GM18526 (cell line): ENCODE measurements around the gene HTD2.

Experiments used
- POLR2A ChIP-seq: IDR thresholded peaks from 3 replicates; pipeline ENCODE4 v1.6.1; 2011; ENCODE audit not compliant: insufficient read length; ENCODE audit errors: extremely low read depth

HTD2 gene

DNA sequence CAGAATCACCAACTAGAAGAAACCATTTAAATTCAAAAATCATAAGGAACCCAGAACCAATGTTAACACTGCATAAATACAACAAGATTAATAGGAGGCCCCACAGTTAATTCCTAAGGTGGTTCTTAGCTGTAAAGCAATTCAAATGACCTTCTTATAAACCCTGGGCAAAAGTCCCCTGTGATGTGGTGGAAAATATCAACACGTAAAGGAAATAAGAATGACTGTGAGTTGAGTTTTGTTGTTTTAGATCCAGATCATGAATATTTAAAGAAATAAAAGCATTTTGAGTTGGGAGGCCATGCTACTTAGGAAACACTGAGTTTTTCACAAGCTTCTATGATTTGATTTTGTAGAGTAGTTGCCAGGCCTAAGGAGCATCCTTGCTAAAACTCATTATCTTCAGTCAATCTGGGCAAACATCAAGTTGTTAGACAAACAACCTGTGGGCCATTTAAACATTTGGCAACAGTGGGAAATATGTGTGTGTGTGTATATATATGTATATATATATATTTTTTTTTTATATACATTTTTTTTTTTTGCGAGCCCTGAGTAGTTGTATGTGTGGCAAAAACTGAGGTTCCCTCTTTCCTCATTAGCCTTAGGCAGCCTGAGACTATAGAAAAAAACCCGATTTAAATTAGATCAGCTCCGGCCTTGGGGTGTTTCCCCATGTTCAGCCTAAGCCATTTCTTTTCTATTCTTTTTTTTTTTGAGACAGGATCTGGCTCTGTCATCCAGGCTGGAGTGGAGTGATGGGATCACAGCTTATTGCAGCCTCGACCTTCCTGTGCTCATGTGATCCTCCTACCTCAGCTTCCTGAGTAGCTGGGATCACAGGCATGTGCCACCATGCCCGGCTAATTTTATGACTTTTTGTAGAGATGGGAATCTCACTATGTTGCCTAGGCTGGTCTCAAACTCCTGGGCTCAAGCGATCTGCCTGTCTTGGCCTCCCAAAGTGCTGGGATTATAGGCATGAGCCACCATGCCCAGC lies 18.4 kb downstream of the HTD2 start:
- no peak for TF ChIP-seq POLR2A

DNA sequence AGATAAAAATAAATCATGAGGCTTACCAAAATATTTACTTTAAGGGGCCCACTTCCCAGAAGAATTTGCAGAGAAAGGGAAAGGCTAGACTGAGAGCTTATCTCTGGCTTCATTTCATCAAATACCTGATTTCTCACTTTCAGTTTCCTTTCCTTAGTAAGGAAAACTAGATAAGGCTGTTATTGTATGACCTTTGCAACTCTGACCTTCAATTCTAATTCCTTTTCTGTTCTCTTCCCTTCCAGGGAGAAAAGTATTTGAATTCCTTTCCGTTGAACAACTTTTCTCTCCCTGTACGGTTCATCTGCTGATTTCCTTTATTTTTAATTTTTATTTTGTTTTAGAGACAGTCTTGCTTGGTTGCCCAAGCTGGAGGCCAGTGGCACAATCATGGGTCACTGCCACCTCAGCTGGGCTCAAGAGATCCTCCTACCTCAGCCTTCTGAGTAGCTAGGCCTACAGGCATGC lies 19.2 kb downstream of the HTD2 start:
- TF ChIP-seq POLR2A: no peak

DNA sequence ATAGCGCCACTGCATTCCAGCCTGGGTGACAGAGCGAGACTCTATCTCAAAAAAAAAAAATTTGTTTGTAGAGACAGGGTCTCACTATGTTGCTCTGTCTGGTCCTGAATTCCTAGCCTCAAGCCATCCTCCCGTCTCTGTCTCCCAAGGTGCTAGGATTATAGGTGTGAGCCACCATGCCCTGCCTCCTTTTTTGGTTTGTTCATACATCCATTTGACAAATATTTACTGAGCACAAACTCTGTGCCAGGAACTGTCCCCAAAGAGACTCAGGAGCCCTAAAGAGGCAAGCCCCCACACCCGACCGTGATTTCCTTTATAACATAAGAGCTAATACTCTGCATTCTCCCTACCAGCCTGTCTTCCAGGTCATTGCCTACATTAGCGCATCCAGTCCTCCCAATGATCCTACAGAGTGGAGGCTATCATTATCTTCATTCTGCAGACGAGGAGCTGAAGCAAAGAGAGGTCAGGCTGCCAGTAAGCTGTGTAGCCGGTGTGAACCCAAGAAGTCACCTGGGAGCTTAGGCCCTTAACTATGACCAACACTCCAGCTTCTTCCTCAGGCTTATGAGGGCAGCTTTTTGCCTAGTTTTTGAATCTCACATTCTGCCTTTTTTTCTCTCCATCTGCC lies 20.1 kb downstream of the HTD2 start:
- no peak for TF ChIP-seq POLR2A

DNA sequence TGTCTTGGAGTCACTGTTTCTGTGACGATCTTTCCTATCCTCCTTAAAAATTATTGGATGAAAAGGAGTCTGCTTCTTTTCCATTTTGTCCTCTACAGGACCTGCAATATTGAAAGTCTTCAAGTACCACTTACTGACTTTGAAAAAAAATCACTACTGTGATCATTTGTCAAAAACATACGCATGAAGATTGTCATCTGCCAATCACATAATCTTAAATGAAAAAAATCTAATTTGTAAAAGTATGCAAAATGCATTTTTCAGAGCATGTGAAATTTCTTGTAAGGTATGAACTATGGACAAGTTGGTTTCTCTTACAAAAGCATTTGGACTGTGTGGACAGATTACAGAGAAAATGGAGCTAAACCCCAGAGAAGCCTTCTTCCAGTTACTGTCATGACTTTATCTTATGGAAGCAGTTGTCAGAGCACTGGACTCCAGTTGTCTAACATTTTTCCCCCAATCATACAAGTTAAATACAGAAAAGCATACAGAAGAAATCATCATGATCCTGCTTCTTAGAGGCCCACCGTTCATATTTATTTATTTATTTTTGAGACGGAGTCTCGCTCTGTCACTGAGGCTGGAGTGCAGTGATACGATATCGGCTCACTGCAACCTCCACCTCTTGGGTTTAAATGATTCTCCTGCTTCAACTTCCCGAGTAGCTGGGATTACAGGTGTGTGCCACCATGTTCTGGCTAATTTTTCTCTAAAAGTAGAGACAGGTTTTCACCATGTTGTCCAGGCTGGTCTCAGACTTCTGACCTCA lies 23.0 kb downstream of the HTD2 start:
- TF ChIP-seq POLR2A: no peak

DNA sequence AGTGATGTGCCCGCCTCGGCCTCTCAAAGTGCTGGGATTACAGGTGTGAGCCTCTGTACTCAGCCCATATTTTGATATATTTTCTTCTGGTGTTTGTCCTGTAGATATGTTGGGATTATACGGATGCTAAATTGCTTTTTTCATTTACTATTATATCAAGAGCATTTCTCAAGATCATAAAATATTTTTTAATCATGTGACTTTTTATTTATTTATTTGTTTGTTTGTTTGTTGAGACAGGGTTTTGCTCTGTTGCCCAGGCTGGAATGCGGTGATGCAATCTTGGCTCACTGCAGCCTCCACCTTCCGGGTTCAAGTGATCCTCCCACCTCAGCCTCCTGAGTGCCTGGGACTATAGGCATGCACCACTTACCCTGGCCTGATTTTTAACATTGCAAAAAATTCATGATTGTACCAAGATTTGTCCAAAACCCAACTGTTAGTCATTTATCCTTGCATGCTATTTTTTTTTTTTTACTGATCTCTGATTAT lies 23.6 kb downstream of the HTD2 start:
- no peak for TF ChIP-seq POLR2A

DNA sequence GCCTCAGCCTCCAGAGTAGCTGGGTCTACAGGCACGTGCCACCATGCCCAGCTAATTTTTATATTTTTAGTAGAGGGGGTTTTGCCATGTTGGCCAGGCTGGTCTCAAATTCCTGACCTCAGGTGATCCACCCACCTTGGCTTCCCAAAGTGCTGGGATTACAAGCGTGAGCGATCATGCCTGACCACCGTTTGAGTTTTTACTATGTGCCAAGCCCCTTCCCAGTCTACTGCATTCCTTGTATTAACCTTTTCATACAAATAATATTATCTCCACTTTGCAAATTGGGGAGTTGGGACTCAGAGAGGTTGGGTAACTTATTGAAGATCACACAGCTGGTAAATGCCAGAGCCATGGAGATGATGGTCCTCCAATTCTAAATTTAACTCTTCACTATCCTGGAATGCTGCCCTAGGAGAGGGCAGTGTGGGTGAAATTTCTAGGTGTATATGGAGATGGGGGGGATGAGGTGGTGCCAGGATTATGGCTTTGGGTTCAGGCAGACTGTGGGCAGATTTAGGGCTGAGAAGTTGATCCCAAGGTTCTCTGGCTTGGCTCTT lies 25.4 kb downstream of the HTD2 start:
- no peak for TF ChIP-seq POLR2A

DNA sequence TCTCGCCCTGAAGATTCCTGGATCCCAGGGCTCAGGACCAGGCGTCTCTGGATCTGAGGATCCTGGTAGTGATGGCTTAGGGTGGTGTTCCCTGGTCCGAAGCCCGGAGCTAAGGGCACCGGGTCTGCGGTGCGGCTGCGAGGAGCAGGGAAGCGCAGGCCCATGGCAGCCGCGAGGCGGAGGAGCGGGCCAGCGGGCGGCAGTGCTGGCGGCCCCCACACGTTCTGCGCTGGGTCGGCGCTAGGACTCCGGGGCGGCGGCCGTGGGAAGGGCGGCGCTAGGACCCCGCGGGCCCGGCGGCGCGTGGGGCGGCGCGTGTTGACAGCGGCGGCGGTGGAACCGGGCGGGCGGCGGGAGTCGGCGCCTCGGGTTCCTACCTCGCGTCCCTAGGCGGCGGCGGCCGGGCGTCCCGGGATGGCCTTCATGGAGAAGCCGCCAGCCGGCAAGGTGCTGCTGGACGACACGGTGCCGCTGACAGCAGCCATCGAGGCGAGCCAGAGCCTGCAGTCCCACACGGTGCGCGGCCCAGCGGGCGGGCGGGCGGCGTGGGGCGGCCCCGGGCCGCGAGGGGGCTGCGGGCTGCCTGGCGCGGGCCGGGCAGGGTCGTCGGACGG lies 26.4 kb downstream of the HTD2 start, which contains the start of gene PXK:
PXK (plus strand) TSS at position 318 of the 614 bp plus-strand sequence; CDS start at position 415, 97 bp downstream.
- peak; percentile 23 for TF ChIP-seq POLR2A

DNA sequence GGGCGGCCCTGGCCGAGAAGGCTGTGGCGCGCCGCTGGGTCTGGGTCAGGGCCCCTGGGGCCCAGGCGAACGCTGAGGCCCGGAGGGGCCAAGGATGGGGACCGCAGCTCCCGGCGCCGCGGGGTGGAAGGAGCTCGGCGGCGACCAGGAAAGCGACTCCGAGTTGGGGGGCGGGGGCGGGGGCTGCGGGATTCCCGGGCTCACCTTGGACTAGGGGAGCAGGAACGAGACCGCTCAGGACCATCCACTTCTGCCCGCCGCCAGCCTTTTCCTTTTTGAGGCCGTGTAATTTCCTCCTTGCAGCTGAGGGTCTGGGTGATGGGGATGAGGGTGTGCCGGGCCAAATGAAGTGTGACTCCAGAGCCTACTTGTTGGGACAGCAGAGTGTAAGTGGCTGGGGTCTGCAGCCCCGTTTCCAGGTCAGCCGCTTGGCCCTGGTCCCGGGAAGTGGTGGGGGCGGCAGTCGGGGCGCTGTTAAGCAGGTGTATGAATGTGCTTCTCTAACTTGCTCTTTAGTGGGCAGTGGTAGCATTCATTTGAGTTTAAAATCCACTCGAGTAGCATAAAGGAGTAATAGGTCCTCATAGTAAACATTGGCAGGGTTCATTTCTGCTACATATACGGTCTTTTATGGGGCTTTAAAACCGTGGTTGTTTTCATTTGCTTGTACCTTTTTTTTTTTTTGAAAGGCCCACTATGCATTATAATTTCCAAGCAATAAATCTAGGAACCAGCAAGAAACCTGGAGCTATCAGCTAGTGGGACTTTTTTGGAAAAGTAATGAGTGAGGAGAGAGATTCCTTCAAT lies 27.1 kb downstream of the HTD2 start:
- no peak for TF ChIP-seq POLR2A

DNA sequence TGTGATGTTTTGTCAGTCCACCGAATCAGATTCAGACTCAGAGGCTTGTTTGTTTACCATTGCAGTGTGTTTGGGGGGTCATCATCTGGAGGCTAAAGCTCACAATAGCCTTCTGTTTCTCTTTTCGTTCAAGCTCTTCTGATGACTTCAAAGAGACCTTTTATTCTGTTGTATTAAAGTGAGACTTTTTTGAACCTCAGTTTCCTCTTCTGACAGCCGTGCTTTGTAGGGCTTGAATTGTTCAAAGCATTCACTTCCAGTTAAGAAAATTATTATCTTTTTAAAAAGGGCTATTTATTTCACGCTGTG lies 27.6 kb downstream of the HTD2 start:
- TF ChIP-seq POLR2A: no peak

DNA sequence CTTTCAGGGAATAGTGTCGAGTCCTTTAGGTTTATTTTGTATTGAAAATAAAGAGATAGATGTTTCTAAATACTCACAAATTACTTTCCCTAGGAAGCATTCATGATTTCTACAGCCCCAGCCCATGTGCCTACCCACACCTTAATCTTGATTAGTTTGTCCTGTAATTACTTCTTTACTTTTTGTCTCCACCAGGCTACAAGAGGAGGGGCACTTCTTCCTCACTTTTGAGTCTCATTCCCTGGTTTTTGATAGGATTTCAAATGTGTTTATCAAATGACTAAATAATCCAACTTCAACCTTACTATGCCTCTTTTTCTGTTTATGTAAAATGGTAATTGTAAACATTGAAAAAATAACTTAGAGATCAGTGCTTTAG lies 28.2 kb downstream of the HTD2 start:
- no peak for TF ChIP-seq POLR2A

DNA sequence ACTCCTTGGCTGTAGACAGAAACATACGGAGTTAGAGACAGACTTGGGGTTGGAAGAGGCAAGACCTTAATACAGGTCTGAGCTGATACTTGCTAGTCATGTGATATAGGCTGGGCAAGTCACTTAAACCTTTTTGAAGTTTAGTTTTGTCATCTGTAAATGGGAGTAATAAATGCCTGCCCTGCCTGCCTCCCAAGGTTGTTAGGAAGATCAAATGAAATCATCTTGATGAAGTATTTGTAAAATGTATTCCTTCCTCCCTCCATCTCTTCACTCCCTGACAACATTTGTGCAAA lies 29.3 kb downstream of the HTD2 start:
- no peak for TF ChIP-seq POLR2A

DNA sequence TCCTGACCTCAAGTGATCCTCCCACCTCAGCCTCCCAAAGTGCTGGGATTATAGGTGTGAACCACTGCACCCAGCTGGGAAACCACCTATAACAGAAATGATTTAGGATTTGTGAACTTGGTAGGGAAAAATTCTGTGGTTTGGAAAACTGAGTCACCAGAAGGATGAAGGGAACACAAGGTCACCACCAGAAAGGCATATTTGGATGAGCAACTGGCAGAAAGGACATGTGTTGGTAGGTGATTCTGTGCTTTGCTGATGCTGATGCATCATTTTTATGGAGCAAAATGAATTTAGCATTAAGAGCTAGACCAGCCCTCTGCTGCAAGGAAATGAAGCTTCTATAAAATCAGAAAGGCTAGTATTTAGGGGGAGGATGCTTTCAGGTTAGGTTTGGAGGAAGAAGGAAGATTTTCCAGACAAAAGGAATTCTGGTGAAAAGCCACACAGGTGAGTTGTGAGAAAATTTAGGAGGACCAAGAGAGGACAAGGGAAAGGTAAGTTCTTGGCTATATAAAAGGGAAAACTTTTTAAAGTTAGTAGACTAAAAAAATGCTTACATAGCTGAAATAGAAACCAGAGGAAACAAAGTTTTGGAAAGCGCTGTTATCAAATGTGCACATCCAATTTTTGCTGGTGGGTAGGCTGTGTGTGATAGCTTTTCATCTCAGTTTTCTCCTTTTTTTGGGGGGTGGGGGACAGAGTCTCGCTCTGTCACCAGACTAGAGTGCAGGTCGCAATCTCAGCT lies 30.0 kb downstream of the HTD2 start:
- no peak for TF ChIP-seq POLR2A

DNA sequence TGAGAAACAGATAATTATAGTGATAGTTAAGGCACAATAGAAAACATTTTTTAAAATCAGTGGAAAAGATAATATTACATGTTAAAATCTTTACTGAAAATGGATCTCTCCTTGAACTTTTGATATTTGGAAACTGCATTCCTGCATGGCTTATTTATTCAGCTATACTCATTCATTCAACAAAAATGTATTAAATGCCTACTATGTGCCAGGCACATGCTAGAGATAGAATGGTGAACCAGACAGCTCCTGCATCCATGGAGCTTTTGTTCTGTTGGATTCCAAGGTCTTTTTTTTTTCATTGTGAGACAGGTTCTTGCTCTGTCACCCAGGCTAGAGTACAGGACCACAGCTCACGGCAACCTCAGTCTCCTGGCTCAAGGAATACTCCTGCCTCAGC lies 30.9 kb downstream of the HTD2 start:
- TF ChIP-seq POLR2A: no peak
